HFF-Myc (cell line): Measurements from ENCODE around the gene DDIT4.

ENCODE experiments used
- DNase-seq: peaks from one replicate; pipeline ENCODE4 v3.0.0-alpha.2; 2011; ENCODE audit warnings: low read depth; ENCODE audit errors: extremely low read depth
- H3K4me3 ChIP-seq: replicated peaks from 2 replicates; pipeline ENCODE4 v1.5.1; 2011; ENCODE audit warnings: low read depth, mild to moderate bottlenecking, control low read depth, low read length
- CTCF ChIP-seq: IDR thresholded peaks from 2 replicates; pipeline ENCODE4 v1.5.1; 2012; ENCODE audit warnings: mild to moderate bottlenecking, low read depth, low read length, control low read depth; ENCODE audit errors: missing control alignments

The DDIT4 gene

GRCh38 chr10:72250666-72251065 lies 23.1 kb upstream of the DDIT4 start:
- no peak overlapping the region for H3K4me3 ChIP-seq
- DNase-seq = no peak
- TF ChIP-seq CTCF = no peak

GRCh38 chr10:72251635-72252034 lies 22.1 kb upstream of the DDIT4 start:
- H3K4me3 ChIP-seq = no peak overlapping the region
- no peak for TF ChIP-seq CTCF
- DNase-seq = no peak

GRCh38 chr10:72252972-72253371 lies 20.8 kb upstream of the DDIT4 start:
- no peak for TF ChIP-seq CTCF
- DNase-seq = no peak
- no peak overlapping the region for H3K4me3 ChIP-seq

- no peak for DNase-seq
- no peak for TF ChIP-seq CTCF
- no peak overlapping the region for H3K4me3 ChIP-seq
Observed at GRCh38 chr10:72253578-72253977, 20.1 kb upstream of the DDIT4 start.

- DNase-seq = no peak
- H3K4me3 ChIP-seq = no peak overlapping the region
- no peak for TF ChIP-seq CTCF
Observed at GRCh38 chr10:72254813-72255568, 18.7 kb upstream of the DDIT4 start.

GRCh38 chr10:72255977-72256729 lies 17.6 kb upstream of the DDIT4 start:
- DNase-seq = no peak
- H3K4me3 ChIP-seq = no peak overlapping the region
- TF ChIP-seq CTCF = no peak
